IPS DF 19.7 (cell line): ENCODE data around the gene C1orf21.

Experiments
- DNase-seq: peaks from one replicate; pipeline ENCODE4 v3.0.0-alpha.2; 2013; ENCODE audit warnings: low read depth, low spot score

The C1orf21 gene

DNA sequence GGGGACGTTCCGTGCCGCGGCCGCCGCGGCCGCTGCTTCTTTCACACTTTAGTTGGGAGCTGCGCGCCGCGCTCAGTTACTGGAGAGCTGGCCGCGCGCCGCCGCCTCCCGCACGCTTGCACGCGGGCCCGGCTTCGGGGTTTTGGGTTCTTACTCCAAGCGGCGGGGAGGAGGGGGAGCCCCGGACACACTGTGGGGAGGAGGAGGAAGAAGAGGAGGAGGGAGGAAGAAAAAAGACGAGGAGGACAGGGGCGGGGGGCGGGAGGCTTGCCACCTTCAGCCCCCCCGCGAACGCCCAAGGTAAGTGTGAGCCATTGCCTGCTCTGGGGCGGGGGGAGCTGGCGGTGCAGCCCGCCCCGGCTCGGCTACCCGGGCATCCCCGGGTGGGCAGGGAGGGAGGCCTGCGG lies 243 bp downstream of the C1orf21 start:
- no peak for DNase-seq

- DNase-seq, result no peak
Observed at GRCh38 chr1:184387476-184388318, 868 bp downstream of the C1orf21 start.

GRCh38 chr1:184388319-184388889 lies 1.6 kb downstream of the C1orf21 start:
- DNase-seq, result no peak

DNA sequence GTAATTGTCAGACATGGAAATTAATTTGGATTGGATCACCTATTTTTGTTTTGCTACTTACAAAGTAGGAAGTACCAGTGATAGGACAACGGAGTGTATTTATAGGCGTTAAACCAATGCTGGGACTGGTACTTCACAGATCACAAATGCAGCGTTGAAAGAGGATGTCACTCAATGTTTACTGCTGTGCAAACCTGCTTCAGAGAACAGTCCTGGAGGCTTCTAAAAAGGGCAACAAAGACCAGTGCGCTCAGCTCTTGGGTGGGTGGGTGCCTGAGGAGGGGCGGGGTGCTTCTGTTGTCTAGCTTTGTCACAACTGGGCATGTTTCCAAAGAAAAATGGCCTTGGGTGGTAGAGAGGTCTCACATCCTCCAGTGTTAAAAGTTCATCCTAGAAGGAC lies 2.1 kb downstream of the C1orf21 start:
- DNase-seq, result no peak

GRCh38 chr1:184389446-184389845 lies 2.6 kb downstream of the C1orf21 start:
- no peak for DNase-seq

DNA sequence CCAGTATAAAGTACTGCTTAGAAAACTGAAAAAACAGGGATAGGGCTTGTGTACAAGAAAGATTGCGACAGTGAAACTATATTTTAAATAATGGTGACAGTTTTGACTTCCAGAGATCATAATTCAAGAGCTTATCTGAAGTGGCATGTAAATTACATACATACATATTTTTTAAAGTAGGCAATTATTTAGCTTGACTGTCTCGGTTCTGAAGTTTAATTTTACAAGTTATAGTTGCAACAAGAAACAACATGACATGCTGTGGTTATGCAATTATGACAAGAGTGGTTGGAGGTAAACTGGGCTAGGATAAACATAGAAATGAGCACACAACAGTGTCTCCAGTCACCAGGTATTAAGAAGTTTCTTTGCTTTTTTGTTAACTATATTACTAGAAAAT lies 4.1 kb downstream of the C1orf21 start:
- DNase-seq, result no peak

- no peak for DNase-seq
Observed at GRCh38 chr1:184392067-184392466, 5.2 kb downstream of the C1orf21 start.

DNA sequence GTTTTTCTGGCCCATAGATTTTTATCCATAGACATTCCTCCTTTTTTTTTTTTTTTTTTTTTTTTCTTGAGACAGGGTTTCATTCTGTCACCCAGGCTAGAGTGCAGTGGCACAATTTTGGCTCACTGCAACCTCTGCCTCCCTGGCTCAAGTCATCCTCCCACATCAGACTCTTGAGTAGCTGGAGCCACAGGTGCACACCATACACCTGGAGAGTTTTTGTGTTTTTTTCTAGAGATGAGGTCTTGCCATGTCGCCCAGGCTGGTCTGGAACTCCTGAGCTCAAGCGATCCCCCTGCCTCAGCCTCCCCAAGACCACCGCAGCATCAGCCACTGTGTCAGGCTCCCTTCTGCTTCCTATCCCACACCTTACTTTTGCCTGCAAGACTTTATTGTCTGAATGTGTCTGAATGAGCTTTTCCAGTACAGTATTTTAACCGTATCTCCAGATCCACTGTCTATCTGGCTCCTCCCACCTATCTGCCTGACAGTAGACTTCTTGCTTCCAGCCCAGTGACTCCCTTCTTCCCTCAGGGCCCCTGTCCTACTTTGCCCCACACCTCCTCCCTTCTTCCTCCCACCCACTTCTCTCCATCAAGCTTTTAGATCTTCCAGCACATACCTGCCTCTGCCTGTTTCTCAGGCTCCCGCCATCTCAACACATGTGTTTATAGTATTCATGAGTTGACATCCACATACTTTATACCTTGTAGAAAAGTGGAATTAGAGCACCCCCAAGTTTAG lies 6.1 kb downstream of the C1orf21 start:
- DNase-seq, result no peak

GRCh38 chr1:184393962-184394361 lies 7.1 kb downstream of the C1orf21 start:
- no peak for DNase-seq

DNA sequence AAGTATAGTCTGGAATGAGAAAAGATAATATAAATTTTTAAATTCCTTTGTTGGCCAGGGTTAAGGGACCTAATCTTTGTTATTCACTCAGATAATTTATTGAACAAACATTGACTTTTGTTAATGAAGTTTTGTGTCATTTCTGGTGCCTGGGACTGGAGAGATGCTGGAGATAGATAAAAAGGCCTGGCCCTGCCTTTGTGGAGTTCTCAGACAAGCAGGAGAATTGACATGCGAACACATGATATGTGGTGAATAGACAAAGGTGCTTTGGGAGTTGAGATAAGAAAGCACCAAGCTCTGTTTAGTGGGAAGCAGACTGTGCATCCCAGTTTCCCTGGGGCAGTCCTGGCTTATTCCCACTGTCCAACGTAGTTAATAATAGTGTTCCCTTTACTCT lies 8.5 kb downstream of the C1orf21 start:
- no peak for DNase-seq

GRCh38 chr1:184395937-184396480 lies 9.2 kb downstream of the C1orf21 start:
- no peak for DNase-seq

- no peak for DNase-seq
Observed at GRCh38 chr1:184399192-184399847, 12.5 kb downstream of the C1orf21 start.

DNA sequence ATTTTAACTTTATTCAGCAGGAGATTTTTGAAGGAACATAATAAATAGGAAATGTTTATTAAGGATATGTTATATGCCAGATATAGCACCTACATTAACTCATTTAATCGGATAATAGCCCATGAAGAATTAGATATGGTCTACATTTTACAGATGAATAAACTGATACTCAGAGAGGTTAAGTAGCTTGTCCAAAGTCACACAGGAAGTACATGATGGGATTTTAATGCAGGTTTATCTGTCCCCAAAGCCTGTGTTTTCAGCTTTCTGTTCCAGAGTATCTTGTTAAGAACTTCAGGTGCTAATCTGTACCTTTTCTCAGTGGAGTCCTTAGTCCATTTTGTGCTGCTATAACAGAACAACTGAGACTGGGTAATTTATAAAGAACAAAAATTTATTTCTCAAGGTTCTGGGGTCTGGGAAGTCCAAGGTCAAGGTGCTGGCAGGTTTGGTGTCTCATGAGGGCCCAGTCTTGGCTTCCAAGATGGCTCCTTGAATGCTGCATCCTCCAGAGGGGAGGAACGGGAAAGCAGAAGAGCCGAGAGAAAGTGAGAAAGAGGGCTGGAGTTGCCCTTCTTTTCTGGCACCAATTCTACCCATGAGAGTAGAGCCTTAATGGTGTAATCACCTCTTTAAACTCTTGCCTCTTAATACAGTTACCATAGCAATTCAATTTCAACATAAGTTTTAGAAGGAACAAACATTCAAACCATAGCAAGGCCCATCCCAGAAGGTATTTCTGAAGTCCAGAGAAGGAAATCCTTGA lies 17.3 kb downstream of the C1orf21 start:
- no peak for DNase-seq

- DNase-seq, result no peak
Observed at GRCh38 chr1:184404727-184405027, 17.8 kb downstream of the C1orf21 start.

- no peak for DNase-seq
Observed at GRCh38 chr1:184405094-184405800, 18.4 kb downstream of the C1orf21 start.

- DNase-seq, result no peak
Observed at GRCh38 chr1:184405801-184406142, 18.9 kb downstream of the C1orf21 start.

GRCh38 chr1:184406479-184406878 lies 19.6 kb downstream of the C1orf21 start:
- no peak for DNase-seq

DNA sequence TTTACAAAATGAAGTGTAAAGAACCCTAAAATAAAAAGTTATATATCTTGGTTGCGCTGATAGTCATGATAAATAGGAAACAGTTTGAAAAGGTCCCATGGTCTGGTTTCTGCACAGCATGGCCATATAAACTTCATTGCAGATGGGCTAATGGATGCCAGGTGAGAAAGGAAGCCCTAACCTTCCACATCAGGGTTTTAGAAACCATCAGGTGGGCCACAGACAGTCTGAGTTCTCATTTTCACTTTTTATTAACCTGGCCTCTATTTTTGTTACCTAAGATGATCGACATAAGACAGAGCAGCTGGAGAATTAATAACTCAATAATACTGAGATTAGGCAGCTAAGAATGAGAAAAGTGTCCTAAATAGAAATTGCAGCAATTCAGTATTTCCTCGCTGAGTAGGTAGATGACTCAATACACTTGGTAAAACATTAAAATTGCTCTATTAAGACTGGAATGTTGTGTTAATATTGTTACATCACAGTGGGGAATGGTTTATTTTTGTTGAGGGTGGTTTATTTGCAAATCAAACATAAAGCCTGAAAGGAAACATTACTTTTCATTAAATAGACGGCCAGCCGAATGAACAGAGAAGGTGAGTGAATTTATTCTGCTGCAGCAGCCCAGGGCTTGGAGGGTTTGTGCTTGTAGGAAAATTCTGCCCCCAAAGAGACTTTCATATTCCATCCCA lies 21.1 kb downstream of the C1orf21 start:
- no peak for DNase-seq

- no peak for DNase-seq
Observed at GRCh38 chr1:184408580-184408979, 21.8 kb downstream of the C1orf21 start.

DNA sequence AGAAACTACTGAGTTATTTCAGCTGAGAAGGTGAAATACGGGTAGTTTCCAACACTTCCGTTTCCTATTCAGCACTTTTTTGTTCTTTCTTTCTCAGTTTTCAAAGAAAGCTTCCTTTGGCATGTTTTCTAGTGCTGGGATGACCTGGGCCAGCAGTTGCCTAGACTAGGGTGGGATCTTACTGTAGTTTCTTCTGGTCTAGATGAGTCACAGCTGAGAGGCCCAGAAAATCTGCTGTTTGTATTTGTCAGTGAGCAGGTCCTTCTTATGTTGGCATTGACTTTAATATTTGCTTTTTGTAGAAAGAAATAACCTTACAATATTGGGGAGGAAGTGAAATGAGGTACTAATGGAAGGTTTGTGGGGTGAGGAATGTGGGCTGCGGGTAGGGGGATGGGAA lies 22.2 kb downstream of the C1orf21 start:
- no peak for DNase-seq
